ENCODE data around the gene BAIAP2. TPM values are rescaled to one million over a fixed set of nuclear protein-coding genes. Genes with fewer than 3 reads are reported as not detected.

The BAIAP2 gene
- total and polyA plus RNA-seq, 8 donors: 4.7 to 16.4 (median 11.1) TPM

DNA sequence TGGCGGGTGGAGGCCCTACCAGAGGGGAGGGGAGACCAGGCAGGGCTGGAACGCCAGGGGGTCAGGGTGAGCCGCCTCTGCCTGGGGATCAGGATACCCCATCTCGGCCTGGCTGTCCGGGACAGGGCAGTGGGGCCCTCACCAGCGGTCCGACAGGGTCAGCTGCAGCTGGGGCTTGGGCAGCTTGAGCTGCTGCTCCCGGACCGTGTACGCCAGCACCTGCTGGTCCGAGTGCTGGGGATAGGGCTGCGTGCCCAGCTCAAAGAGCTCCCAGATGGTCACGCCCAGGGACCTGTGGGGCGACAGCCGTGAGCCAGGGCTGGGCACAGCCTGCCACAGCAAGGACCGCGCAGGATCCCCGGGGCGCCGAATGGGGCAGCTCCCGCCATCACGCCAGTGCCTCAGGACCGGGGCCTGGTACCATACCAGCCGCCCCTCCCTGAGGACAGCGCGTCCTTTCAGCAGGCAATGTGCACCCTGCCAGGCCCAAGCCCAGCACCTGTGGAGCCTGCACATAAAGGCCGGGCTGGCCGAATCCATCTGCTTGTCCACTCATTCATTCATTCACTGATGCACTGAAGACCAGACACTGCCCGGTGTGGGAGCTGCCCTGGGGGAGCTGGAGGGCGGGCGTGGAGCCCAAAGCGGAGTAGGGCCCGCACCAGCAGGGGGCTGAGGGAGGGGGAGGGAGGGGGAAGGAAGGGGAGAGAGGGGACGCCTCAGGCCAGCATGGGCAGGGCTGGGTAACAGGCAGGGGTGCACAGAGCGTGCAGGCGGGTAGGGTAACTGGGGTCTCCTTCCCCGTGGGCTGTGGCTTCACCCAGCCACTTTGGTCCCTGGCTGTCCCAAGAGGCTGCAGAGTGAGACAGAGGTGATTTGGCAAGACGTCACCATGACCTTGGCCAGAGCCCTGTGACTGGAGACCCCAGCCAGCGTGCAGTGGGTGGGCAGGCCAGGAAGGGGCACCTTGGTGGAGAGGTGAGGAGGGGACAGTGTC, 88.4 kb downstream of the BAIAP2 start:
- no peak overlapping the region for H3K27ac ChIP-seq
- ATAC-seq (no peak), DNase-seq (no peak), FAIRE-seq (no peak)
- H3K9me3 ChIP-seq: no peaks in the 10 kb centered on the region
- no peaks in the 10 kb centered on the region for H3K36me3 ChIP-seq
- no peaks in the 10 kb centered on the region for H3K4me1 ChIP-seq
- H3K4me3 ChIP-seq: no peak overlapping the region
- intact Hi-C loops (cut with DNase I): no loop called here
- H3K27me3 ChIP-seq: no peaks in the 10 kb centered on the region
- 92 to 95% methylated on average over 38 to 39 of the region's 39 CpGs for WGBS, 2 donors
- TF ChIP-seq, protein P1, sequence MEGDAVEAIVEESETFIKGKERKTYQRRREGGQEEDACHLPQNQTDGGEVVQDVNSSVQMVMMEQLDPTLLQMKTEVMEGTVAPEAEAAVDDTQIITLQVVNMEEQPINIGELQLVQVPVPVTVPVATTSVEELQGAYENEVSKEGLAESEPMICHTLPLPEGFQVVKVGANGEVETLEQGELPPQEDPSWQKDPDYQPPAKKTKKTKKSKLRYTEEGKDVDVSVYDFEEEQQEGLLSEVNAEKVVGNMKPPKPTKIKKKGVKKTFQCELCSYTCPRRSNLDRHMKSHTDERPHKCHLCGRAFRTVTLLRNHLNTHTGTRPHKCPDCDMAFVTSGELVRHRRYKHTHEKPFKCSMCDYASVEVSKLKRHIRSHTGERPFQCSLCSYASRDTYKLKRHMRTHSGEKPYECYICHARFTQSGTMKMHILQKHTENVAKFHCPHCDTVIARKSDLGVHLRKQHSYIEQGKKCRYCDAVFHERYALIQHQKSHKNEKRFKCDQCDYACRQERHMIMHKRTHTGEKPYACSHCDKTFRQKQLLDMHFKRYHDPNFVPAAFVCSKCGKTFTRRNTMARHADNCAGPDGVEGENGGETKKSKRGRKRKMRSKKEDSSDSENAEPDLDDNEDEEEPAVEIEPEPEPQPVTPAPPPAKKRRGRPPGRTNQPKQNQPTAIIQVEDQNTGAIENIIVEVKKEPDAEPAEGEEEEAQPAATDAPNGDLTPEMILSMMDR (IDR thresholded peaks at IDR 0.05): no peak

DNA sequence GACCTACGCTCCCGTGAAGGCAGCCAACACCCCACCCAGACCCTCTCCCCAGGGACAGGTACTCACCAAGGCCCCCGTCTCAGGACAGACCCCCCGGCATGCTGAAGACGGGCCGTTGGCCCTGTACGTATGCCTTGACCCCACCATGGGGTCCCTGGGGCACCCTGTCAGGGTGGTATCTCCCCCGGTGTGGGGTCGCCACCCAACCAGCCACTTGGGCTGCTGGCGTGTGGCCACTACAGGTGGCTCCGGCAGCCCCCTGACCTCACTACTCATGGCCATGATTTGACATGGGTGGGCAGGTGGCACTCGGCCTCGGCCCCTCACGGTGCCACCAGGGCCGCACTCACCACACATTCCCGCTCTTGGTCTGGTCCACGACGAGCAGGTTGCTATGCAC, 89.4 kb downstream of the BAIAP2 start:
- WGBS, 2 donors: 93 to 95% methylated on average over 18 of the region's 18 CpGs
- FAIRE-seq (no peak), ATAC-seq (no peak), DNase-seq (no peak)
- no peaks in the 10 kb centered on the region for H3K27me3 ChIP-seq
- no peaks in the 10 kb centered on the region for H3K9me3 ChIP-seq
- TF ChIP-seq, protein P1 (IDR thresholded peaks at IDR 0.05): no peak
- no peaks in the 10 kb centered on the region for H3K36me3 ChIP-seq
- no peaks in the 10 kb centered on the region for H3K4me1 ChIP-seq
- H3K4me3 ChIP-seq: no peak overlapping the region
- no peak overlapping the region for H3K27ac ChIP-seq
- intact Hi-C loops (cut with DNase I): no loop called here

DNA sequence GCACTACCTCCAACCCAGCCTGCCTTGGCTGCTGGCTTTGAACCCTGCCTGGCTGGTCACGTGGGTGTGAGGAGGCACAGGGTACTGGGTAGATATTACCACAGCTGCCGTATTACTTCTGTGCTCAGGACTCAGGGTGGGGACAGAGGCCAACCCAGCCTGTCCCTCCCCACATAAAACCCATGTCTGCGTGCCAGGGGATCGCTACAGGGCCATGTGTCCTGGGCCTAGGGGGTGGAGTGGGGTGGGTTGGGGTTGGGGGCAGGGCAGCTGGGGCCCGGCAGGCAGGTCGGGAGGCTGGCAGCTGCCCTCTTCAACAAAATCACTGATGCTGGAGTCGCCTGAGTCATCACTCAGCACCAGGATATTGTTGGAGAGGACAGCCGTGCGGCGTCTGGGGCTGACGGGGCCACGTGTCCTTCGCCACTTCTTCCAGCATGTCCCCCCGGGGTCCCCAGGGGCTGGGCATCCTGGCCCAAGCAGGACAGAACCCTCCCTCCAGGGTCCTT, 90.7 kb downstream of the BAIAP2 start:
- FAIRE-seq: no peak
- TF ChIP-seq, protein P1 (IDR thresholded peaks at IDR 0.05): no peak
- Histone ChIP-seq H3K36me3 (no peaks in the 10 kb centered on the region), H3K27ac (no peak overlapping the region), H3K27me3 (no peaks in the 10 kb centered on the region), H3K9me3 (no peaks in the 10 kb centered on the region), H3K4me3 (no peak overlapping the region), H3K4me1 (no peaks in the 10 kb centered on the region)
- no peak for DNase-seq
- ATAC-seq: no peak
- 81 to 87% methylated on average over 14 of the region's 14 CpGs for WGBS, 2 donors
- intact Hi-C loops (cut with DNase I): no loop called here

DNA sequence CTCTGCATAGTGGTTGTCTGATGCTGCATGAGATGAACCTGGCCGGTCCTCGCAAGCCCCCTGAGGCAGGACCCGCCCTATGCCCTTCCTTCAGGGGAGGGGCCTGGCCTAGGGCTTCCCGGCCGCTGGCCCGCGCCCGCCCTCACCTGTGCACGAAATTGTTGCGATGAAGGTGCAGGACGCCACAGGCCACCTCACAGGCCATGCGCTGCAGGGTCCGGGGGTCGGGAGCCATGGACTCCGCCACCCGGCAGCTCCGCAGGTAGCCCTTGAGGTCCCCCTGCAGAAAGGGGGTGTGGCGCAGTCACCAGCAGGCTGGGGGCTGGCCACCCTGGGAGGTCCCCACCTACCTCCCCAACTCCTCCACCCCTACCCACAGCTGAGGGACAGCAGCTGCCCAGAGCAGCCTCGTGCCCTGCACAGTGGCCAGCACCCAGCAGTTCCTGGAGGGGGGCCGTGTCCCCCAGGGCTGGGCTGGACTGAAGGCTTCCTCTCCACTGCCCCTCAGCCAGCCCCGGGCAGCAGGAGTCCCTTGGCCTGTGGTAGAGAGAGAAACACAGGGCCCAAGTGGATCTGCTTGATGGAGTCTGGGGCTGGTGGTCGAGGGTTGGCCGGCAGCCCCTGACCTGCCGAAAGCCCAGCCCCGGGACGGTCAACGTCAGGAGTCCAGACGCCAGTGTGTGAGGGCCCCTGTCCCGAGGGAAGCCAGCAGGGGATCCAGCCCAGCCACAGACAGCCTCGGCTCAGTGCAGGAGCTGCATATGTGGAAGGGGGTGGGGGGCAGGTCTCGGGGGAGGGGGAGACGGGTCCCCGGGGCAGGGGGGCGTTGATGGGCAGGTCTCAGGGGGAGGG, 91.6 kb downstream of the BAIAP2 start:
- FAIRE-seq: no peak
- no peak overlapping the region for H3K4me3 ChIP-seq

More for the DNA sequence above, 91.6 kb downstream of the BAIAP2 start:
- TF ChIP-seq, protein P1 (IDR thresholded peaks at IDR 0.05): no peak
- H3K36me3 ChIP-seq: no peaks in the 10 kb centered on the region
- ATAC-seq (no peak), DNase-seq (no peak)
- H3K27me3 ChIP-seq: no peaks in the 10 kb centered on the region
- H3K4me1 ChIP-seq: no peaks in the 10 kb centered on the region
- WGBS, 2 donors: 81 to 90% methylated on average over 31 to 34 of the region's 34 CpGs
- no peak overlapping the region for H3K27ac ChIP-seq
- intact Hi-C loops (cut with DNase I): no loop called here
- H3K9me3 ChIP-seq: no peaks in the 10 kb centered on the region
